DOHH2 (cell line): ENCODE measurements around the gene LURAP1L.

Experiments used
- H3F3A ChIP-seq: fragments of 200-600 bp; sonication (generic), shearing (Covaris generic); 2 replicates; pipeline ENCODE4 v1.6.0; 2016; ENCODE audit warnings: antibody characterized with exemption, mild to moderate bottlenecking; ENCODE audit not compliant: control insufficient read depth, insufficient read depth
- H3K27ac ChIP-seq: fragments of 200-600 bp; sonication (generic); 2 replicates; pipeline ENCODE4 v1.5.1; 2014; ENCODE audit warnings: low read depth, mild to moderate bottlenecking, low read length, moderate library complexity
- H3K27me3 ChIP-seq: fragments of 200-600 bp; sonication (generic); 2 replicates; pipeline ENCODE4 v1.6.1; 2014; ENCODE audit warnings: mild to moderate bottlenecking, low read length, mixed read lengths; ENCODE audit not compliant: control insufficient read depth
- H3K36me3 ChIP-seq: fragments of 200-600 bp; sonication (generic); 2 replicates; pipeline ENCODE4 v1.6.1; 2014; ENCODE audit warnings: mild to moderate bottlenecking, low read length, moderate library complexity, mixed read lengths; ENCODE audit not compliant: control insufficient read depth
- H3K4me1 ChIP-seq: fragments of 200-600 bp; sonication (generic); 2 replicates; pipeline ENCODE4 v1.6.1; 2014; ENCODE audit warnings: mild to moderate bottlenecking, low read length, mixed read lengths; ENCODE audit not compliant: control insufficient read depth
- H3K4me2 ChIP-seq: fragments of 200-600 bp; sonication (generic); 2 replicates; pipeline ENCODE4 v1.6.0; 2014; ENCODE audit warnings: mild to moderate bottlenecking, low read length, moderate library complexity
- H3K4me3 ChIP-seq: fragments of 200-600 bp; sonication (generic); 2 replicates; pipeline ENCODE4 v1.5.1; 2014; ENCODE audit warnings: mild to moderate bottlenecking, low read length, mixed read lengths
- H3K79me2 ChIP-seq: fragments of 200-600 bp; sonication (generic); 2 replicates; pipeline ENCODE4 v1.6.1; 2014; ENCODE audit warnings: mild to moderate bottlenecking, low read length, mixed read lengths; ENCODE audit not compliant: control insufficient read depth
- H3K9me2 ChIP-seq: fragments of 200-600 bp; sonication (generic); replicated peaks from 2 replicates; pipeline ENCODE4 v1.6.1; 2014; ENCODE audit warnings: mild to moderate bottlenecking, low read length, mixed read lengths; ENCODE audit not compliant: control insufficient read depth
- H3K9me3 ChIP-seq: fragments of 200-600 bp; sonication (generic); 2 replicates; pipeline ENCODE4 v1.6.1; 2014; ENCODE audit warnings: antibody characterized with exemption, low read length, mixed read lengths; ENCODE audit not compliant: control insufficient read depth, insufficient read depth
- H4K20me1 ChIP-seq: fragments of 200-600 bp; sonication (generic); 2 replicates; pipeline ENCODE4 v1.6.0; 2014; ENCODE audit warnings: low read depth, mild to moderate bottlenecking, antibody characterized with exemption, low read length, moderate library complexity; ENCODE audit not compliant: control insufficient read depth, insufficient read depth
- CTCF ChIP-seq: fragments of 200-600 bp; sonication (generic); IDR thresholded peaks from one replicate; pipeline ENCODE4 v1.5.1; 2014; ENCODE audit warnings: antibody characterized with exemption, mild to moderate bottlenecking, low read depth, low read length; ENCODE audit not compliant: poor library complexity, severe bottlenecking
- EZH2phosphoT487 ChIP-seq: fragments of 200-600 bp; sonication (generic); IDR thresholded peaks from 2 replicates; pipeline ENCODE4 v1.6.1; 2017; ENCODE audit warnings: borderline replicate concordance, mild to moderate bottlenecking, antibody characterized with exemption, low read length, moderate library complexity, mixed read lengths

Gene LURAP1L

GRCh38 chr9:12801187-12801586, 26.4 kb downstream of the LURAP1L start:
- Histone ChIP-seq H3F3A (no peaks in the 10 kb centered on the region), H3K27me3 (no peaks in the 10 kb centered on the region), H3K4me3 (no peak overlapping the region), H3K79me2 (no peaks in the 10 kb centered on the region), H3K27ac (no peak overlapping the region), H3K9me3 (no peaks in the 10 kb centered on the region), H3K9me2 (no peaks in the 10 kb centered on the region), H3K4me2 (no peak overlapping the region), H4K20me1 (no peaks in the 10 kb centered on the region), H3K36me3 (no peaks in the 10 kb centered on the region), H3K4me1 (no peaks in the 10 kb centered on the region)
- TF ChIP-seq CTCF, result no peak
- TF ChIP-seq EZH2phosphoT487, result no peak

DNA sequence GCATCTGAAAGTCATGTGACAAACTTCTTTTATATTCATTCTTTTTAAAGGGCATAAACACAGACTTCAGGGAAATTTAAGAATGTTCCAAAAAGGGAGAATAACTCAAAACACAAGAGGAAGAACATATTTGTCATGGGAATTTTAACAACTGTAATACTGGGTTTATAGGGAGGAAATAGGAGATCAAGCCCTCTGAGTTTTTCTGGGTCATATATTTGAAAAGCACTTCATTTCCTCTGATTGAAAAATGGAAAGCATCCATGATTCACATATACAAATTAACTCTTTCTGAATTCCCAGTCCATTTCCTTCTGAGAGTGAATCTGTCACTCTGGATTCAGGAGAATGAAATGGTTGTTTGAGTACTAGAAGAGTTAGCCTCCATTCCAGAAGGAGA, 26.8 kb downstream of the LURAP1L start:
- Histone ChIP-seq H3K9me2 (no peaks in the 10 kb centered on the region), H4K20me1 (no peaks in the 10 kb centered on the region), H3K4me3 (no peak overlapping the region), H3K27ac (no peak overlapping the region), H3F3A (no peaks in the 10 kb centered on the region), H3K9me3 (no peaks in the 10 kb centered on the region), H3K36me3 (no peaks in the 10 kb centered on the region), H3K4me2 (no peak overlapping the region), H3K27me3 (no peaks in the 10 kb centered on the region), H3K4me1 (no peaks in the 10 kb centered on the region), H3K79me2 (no peaks in the 10 kb centered on the region)
- TF ChIP-seq EZH2phosphoT487, result no peak
- no peak for TF ChIP-seq CTCF

- H3K36me3 ChIP-seq, result no peaks in the 10 kb centered on the region
- no peaks in the 10 kb centered on the region for H3K79me2 ChIP-seq
- H3K27ac ChIP-seq, result no peak overlapping the region
- no peaks in the 10 kb centered on the region for H3K4me1 ChIP-seq
- H4K20me1 ChIP-seq, result no peaks in the 10 kb centered on the region
- TF ChIP-seq EZH2phosphoT487 (no peak), CTCF (no peak)
- no peaks in the 10 kb centered on the region for H3K27me3 ChIP-seq
- no peak overlapping the region for H3K4me3 ChIP-seq
- H3F3A ChIP-seq, result no peaks in the 10 kb centered on the region
- H3K9me3 ChIP-seq, result no peaks in the 10 kb centered on the region
- no peaks in the 10 kb centered on the region for H3K9me2 ChIP-seq
- no peak overlapping the region for H3K4me2 ChIP-seq
Measured at GRCh38 chr9:12802093-12802492, 27.3 kb downstream of the LURAP1L start.

- H3K4me2 ChIP-seq, result no peak overlapping the region
- H4K20me1 ChIP-seq, result no peaks in the 10 kb centered on the region
- H3K36me3 ChIP-seq, result no peaks in the 10 kb centered on the region
- no peaks in the 10 kb centered on the region for H3K9me2 ChIP-seq
- no peaks in the 10 kb centered on the region for H3F3A ChIP-seq
- H3K4me1 ChIP-seq, result no peaks in the 10 kb centered on the region
- H3K79me2 ChIP-seq, result no peaks in the 10 kb centered on the region
- no peaks in the 10 kb centered on the region for H3K9me3 ChIP-seq
- TF ChIP-seq EZH2phosphoT487, result no peak
- TF ChIP-seq CTCF, result no peak
- H3K27ac ChIP-seq, result no peak overlapping the region
- H3K27me3 ChIP-seq, result no peaks in the 10 kb centered on the region
- H3K4me3 ChIP-seq, result no peak overlapping the region
Measured at GRCh38 chr9:12808569-12808968, 33.7 kb downstream of the LURAP1L start.
